IPS-11a (cell line): ENCODE data around the gene CYP4A11.
"Not testable (repeated sequence)": the region's sequence is repeated elsewhere in the genome, so short reads cannot be mapped to it uniquely, and the experiment has no call there.

Experiments
- H3K4me3 ChIP-seq: one replicate; pipeline ENCODE4 v1.5.1; 2013; ENCODE audit warnings: low read depth, low read length, control low read depth

The CYP4A11 gene

GRCh38 chr1:46941135-46941694 lies at the start of gene CYP4A11:
Gene CYP4A11, minus strand, starts transcription at chr1:46941476. Its CDS starts 43 bp downstream, at chr1:46941433.
- H3K4me3 ChIP-seq = no peak within 1 kb of the TSS

GRCh38 chr1:46990541-46990940 lies 49.3 kb upstream of the CYP4A11 start:
- H3K4me3 ChIP-seq = not testable (repeated sequence)

GRCh38 chr1:46983830-46984586 lies 42.7 kb upstream of the CYP4A11 start:
- H3K4me3 ChIP-seq = no peak overlapping the region

- H3K4me3 ChIP-seq = no peak overlapping the region
Observed at GRCh38 chr1:46983166-46983829, 42.0 kb upstream of the CYP4A11 start.

GRCh38 chr1:46969014-46969619 lies 27.8 kb upstream of the CYP4A11 start:
- H3K4me3 ChIP-seq = no peak overlapping the region

GRCh38 chr1:46962272-46962671 lies 21.0 kb upstream of the CYP4A11 start:
- H3K4me3 ChIP-seq = not testable (repeated sequence)

- no peak overlapping the region for H3K4me3 ChIP-seq
Observed at GRCh38 chr1:46961066-46961758, 19.9 kb upstream of the CYP4A11 start.

- H3K4me3 ChIP-seq = no peak overlapping the region
Observed at GRCh38 chr1:46960250-46960649, 19.0 kb upstream of the CYP4A11 start.

- H3K4me3 ChIP-seq = not testable (repeated sequence)
Observed at GRCh38 chr1:46955116-46955515, 13.8 kb upstream of the CYP4A11 start.

- H3K4me3 ChIP-seq = not testable (repeated sequence)
Observed at GRCh38 chr1:46953847-46954246, 12.6 kb upstream of the CYP4A11 start.

- H3K4me3 ChIP-seq = not testable (repeated sequence)
Observed at GRCh38 chr1:46949417-46949666, 8.1 kb upstream of the CYP4A11 start.

GRCh38 chr1:46948629-46949416 lies 7.5 kb upstream of the CYP4A11 start:
- no peak overlapping the region for H3K4me3 ChIP-seq

GRCh38 chr1:46947706-46948105 lies 6.4 kb upstream of the CYP4A11 start:
- H3K4me3 ChIP-seq = not testable (repeated sequence)

- H3K4me3 ChIP-seq = no peak overlapping the region
Observed at GRCh38 chr1:46942086-46942485, 810 bp upstream of the CYP4A11 start.

GRCh38 chr1:46940307-46940706 lies 969 bp downstream of the CYP4A11 start:
- H3K4me3 ChIP-seq = no peak overlapping the region

GRCh38 chr1:46937270-46937669 lies 4.0 kb downstream of the CYP4A11 start:
- no peak overlapping the region for H3K4me3 ChIP-seq

- H3K4me3 ChIP-seq = no peak overlapping the region
Observed at GRCh38 chr1:46936788-46937187, 4.5 kb downstream of the CYP4A11 start.

GRCh38 chr1:46934852-46935251 lies 6.4 kb downstream of the CYP4A11 start:
- H3K4me3 ChIP-seq = not testable (repeated sequence)

- H3K4me3 ChIP-seq = not testable (repeated sequence)
Observed at GRCh38 chr1:46932020-46932419, 9.3 kb downstream of the CYP4A11 start.

- no peak overlapping the region for H3K4me3 ChIP-seq
Observed at GRCh38 chr1:46931151-46931550, 10.1 kb downstream of the CYP4A11 start.
